ENCODE results near the gene HHEX.

DNA sequence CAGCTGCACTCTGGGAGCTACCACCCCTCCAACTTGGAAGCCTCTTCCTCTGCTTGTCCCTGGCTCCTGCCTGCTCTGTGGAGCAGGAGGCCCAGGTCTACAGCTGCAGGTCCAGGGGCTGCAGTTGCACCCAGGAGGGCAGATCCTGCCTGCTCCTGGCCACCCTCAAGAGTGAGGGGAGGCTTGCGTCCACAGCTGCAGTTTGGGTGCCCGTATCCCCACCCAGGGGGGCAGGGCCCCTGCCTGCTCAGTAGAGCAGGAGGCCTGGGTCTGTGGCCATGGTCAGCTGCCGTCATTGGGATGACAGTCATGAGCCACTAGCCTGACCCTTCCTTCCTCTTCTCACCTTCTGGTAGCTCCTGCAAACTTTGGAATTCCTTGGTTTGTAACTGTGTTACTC, 25.1 kb downstream of the HHEX start:
- TF ChIP-seq EP300 (IDR thresholded peaks at IDR 0.05; ENCODE audit: borderline replicate concordance): no peak
- no peak for TF ChIP-seq CEBPB (IDR thresholded peaks at IDR 0.05)
- no peak for TF ChIP-seq TEAD4 (IDR thresholded peaks at IDR 0.05)
- TF ChIP-seq TCF12 (IDR thresholded peaks at IDR 0.05; ENCODE audit: low read depth): no peak
- no peak for TF ChIP-seq RAD21 (IDR thresholded peaks at IDR 0.05; ENCODE audit: low read depth)

All from Ishikawa (cell line).